Activated CD8-positive, alpha-beta memory T cell treated with anti-CD3 and anti-CD28 coated beads, Interleukin-2, amount 50 U/mL, for 48 hours (primary cell): ENCODE measurements around the gene EIF3B.
"Not testable (repeated sequence)": the region's sequence is repeated elsewhere in the genome, so short reads cannot be mapped to it uniquely, and the experiment has no call there.

Experiments
- DNase-seq: peaks from one replicate; pipeline ENCODE4 v3.0.0-alpha.2; 2020

The EIF3B gene

GRCh38 chr7:2379161-2379560 is 24.5 kb downstream of the EIF3B start:
- DNase-seq, result no peak

GRCh38 chr7:2379821-2380450 is 25.3 kb downstream of the EIF3B start:
- no peak for DNase-seq

GRCh38 chr7:2380461-2380860 is 25.8 kb downstream of the EIF3B start:
- no peak for DNase-seq

GRCh38 chr7:2381227-2381626 is 26.6 kb downstream of the EIF3B start:
- no peak for DNase-seq

GRCh38 chr7:2381881-2382509 is 27.4 kb downstream of the EIF3B start:
- DNase-seq, result no peak

- DNase-seq, result no peak
Observed at GRCh38 chr7:2383543-2384274, 29.1 kb downstream of the EIF3B start.

- peak; percentile 55 for DNase-seq
Observed at GRCh38 chr7:2384354-2385243, 30.0 kb downstream of the EIF3B start.

GRCh38 chr7:2386122-2386521 is 31.5 kb downstream of the EIF3B start:
- DNase-seq, result not testable (repeated sequence)

- DNase-seq, result no peak
Observed at GRCh38 chr7:2386964-2387669, 32.5 kb downstream of the EIF3B start.

GRCh38 chr7:2387897-2388636 is 33.4 kb downstream of the EIF3B start:
- no peak for DNase-seq

- DNase-seq, result no peak
Observed at GRCh38 chr7:2388637-2388954, 34.0 kb downstream of the EIF3B start.

- DNase-seq, result not testable (repeated sequence)
Observed at GRCh38 chr7:2390020-2390816, 35.6 kb downstream of the EIF3B start.

GRCh38 chr7:2393706-2394105 is 39.1 kb downstream of the EIF3B start:
- DNase-seq, result no peak

- DNase-seq, result no peak
Observed at GRCh38 chr7:2394566-2395082, 40.0 kb downstream of the EIF3B start.

- no peak for DNase-seq
Observed at GRCh38 chr7:2398506-2398905, 43.9 kb downstream of the EIF3B start.

- DNase-seq, result no peak
Observed at GRCh38 chr7:2399848-2400587, 45.4 kb downstream of the EIF3B start.

GRCh38 chr7:2402687-2403013 is 48.0 kb downstream of the EIF3B start:
- DNase-seq, result no peak

GRCh38 chr7:2403014-2403717 is 48.5 kb downstream of the EIF3B start, which contains the start of gene CHST12:
CHST12 (plus strand) TSS chr7:2403611; CDS start chr7:2432640, 29,029 bp downstream.
- DNase-seq, result peak; percentile 95
